GM12878 (cell line): ENCODE measurements around the gene ADCY9. TPM values are rescaled to one million over a fixed set of nuclear protein-coding genes. Genes with fewer than 3 reads are reported as not detected.

Experiments
- ATAC-seq: fragments of 200-7000 bp; cut with Tn5 transposase; 3 replicates; pipeline ENCODE4 v1.9.1; 2020; ENCODE audit warnings: mild to moderate bottlenecking, moderate library complexity
- BruUV-seq: library from RNA; stranded (reverse); fragments of 400-500 nt; replicated peaks from 2 replicates; lab custom pipeline; 2021; lab: Mats Ljungman, UMichigan
- CTCF ChIA-PET: fragments of 300-600 bp; sonication (Branson Sonifier 250); formaldehyde crosslinking; extraction: SDS; loops from one replicate; lab custom pipeline; 2021; ENCODE audit warnings: inconsistent platforms; lab: Yijun Ruan, JAX
- POLR2A ChIA-PET: fragments of 350-600 bp; formaldehyde crosslinking; extraction: SDS; loops from one replicate; lab custom pipeline; 2021; ENCODE audit warnings: inconsistent platforms; lab: Charles Lee
- RAD21 ChIA-PET: fragments of 300-600 bp; sonication (Branson Sonifier 250); formaldehyde crosslinking; loops from one replicate; lab custom pipeline; 2023; ENCODE audit warnings: antibody characterized with exemption; ENCODE audit not compliant: unreplicated experiment; lab: Charles Lee
- SMC1A ChIA-PET: fragments of 300-600 bp; sonication (Branson Sonifier 250); formaldehyde crosslinking; loops from one replicate; lab custom pipeline; 2023; ENCODE audit not compliant: unreplicated experiment, uncharacterized antibody; lab: Charles Lee
- DNase-seq: peaks from one replicate; pipeline ENCODE4 v3.0.0-alpha.2; 2011; ENCODE audit warnings: low read depth, low spot score
- FAIRE-seq: peaks from 3 replicates; lab custom pipeline; 2011; peaks lifted over from hg19 to GRCh38; lab: Jason Lieb, UNC
- H2AFZ ChIP-seq: 2 replicates; pipeline ENCODE4 v1.6.0; 2011; ENCODE audit warnings: low read depth, low read length, control low read depth; ENCODE audit not compliant: control insufficient read depth
- H3K27ac ChIP-seq: 2 replicates; pipeline ENCODE4 v1.5.1; 2011; ENCODE audit warnings: control low read depth; ENCODE audit not compliant: control insufficient read depth, insufficient read depth
- H3K27me3 ChIP-seq, 2 experiments: replicated peaks in 1 of 2; 2 replicates each; pipeline versions ENCODE4 v1.6.0 to v1.6.1; 2011; ENCODE audit warnings: low read length in 1 of 2; ENCODE audit not compliant: control insufficient read depth in 2 of 2, insufficient read depth in 2 of 2
- H3K36me3 ChIP-seq, 2 experiments: 2 replicates each; pipeline ENCODE4 v1.5.1; 2011; ENCODE audit warnings: low read length in 1 of 2; ENCODE audit not compliant: control insufficient read depth in 2 of 2, insufficient read depth in 2 of 2
- H3K4me1 ChIP-seq: 2 replicates; pipeline ENCODE4 v1.6.1; 2011; ENCODE audit warnings: mild to moderate bottlenecking, low read length, moderate library complexity, mixed read lengths; ENCODE audit not compliant: control insufficient read depth, insufficient read depth
- H3K4me2 ChIP-seq: 2 replicates; pipeline ENCODE4 v1.6.0; 2011; ENCODE audit warnings: control low read depth; ENCODE audit not compliant: control insufficient read depth, insufficient read depth
- H3K4me3 ChIP-seq: fragments of 200-600 bp; sonication (generic); 2 replicates; pipeline ENCODE4 v1.5.1; 2016
- H3K79me2 ChIP-seq: 2 replicates; pipeline ENCODE4 v1.6.0; 2011; ENCODE audit warnings: low read length; ENCODE audit not compliant: control insufficient read depth, insufficient read depth
- H3K9ac ChIP-seq: 2 replicates; pipeline ENCODE4 v1.8.0; 2011; ENCODE audit warnings: low read length, control low read depth, mixed read lengths; ENCODE audit not compliant: control insufficient read depth, insufficient read depth
- H3K9me3 ChIP-seq: replicated peaks from 3 replicates; pipeline ENCODE4 v1.5.1; 2011; ENCODE audit warnings: mild to moderate bottlenecking, low read length; ENCODE audit not compliant: control insufficient read depth, insufficient read depth
- H4K20me1 ChIP-seq: 2 replicates; pipeline ENCODE4 v1.6.0; 2011; ENCODE audit not compliant: control insufficient read depth, insufficient read depth
- BRCA1 ChIP-seq: IDR thresholded peaks from 2 replicates; pipeline ENCODE4 v1.6.1; 2011; ENCODE audit warnings: low read depth, low read length, improper control_type of control experiment
- ETV6 ChIP-seq, 2 experiments: fragments of 450-650 bp in 1 of 2; IDR thresholded peaks in 1 of 2; conservative IDR thresholded peaks in 1 of 2; 2 replicates each; pipeline ENCODE4 v1.6.1; 2014; ENCODE audit warnings: antibody characterized with exemption in 1 of 2, borderline replicate concordance in 1 of 2, low read depth in 1 of 2, mild to moderate bottlenecking in 1 of 2, moderate library complexity in 1 of 2
- HCFC1 ChIP-seq: fragments of 150-350 bp; IDR thresholded peaks from 2 replicates; pipeline ENCODE4 v1.6.1; 2014; ENCODE audit warnings: low read length
- HSF1 ChIP-seq: fragments of 150-350 bp; IDR thresholded peaks from 2 replicates; pipeline ENCODE4 v1.6.1; 2014; ENCODE audit warnings: mild to moderate bottlenecking, low read depth, low read length
- NFIC ChIP-seq: IDR thresholded peaks from 2 replicates; pipeline ENCODE4 v1.6.1; 2012; ENCODE audit warnings: low read depth, mild to moderate bottlenecking, inconsistent platforms, low read length, moderate library complexity
- NRF1 ChIP-seq: conservative IDR thresholded peaks from 2 replicates; pipeline ENCODE4 v1.6.1; 2011; ENCODE audit warnings: mild to moderate bottlenecking, low read depth, low read length, improper control_type of control experiment
- POLR2AphosphoS5 ChIP-seq: IDR thresholded peaks from 2 replicates; pipeline ENCODE4 v1.6.1; 2011; ENCODE audit warnings: mild to moderate bottlenecking, low read length, inconsistent platforms
- RELB ChIP-seq: fragments of 450-650 bp; IDR thresholded peaks from 2 replicates; pipeline ENCODE4 v1.6.1; 2017; ENCODE audit warnings: low read depth, mild to moderate bottlenecking, moderate library complexity
- SREBF1 ChIP-seq: IDR thresholded peaks from 2 replicates; pipeline ENCODE4 v1.6.1; 2012; ENCODE audit warnings: mild to moderate bottlenecking, low read length
- STAT1 ChIP-seq: fragments of 450-650 bp; conservative IDR thresholded peaks from 2 replicates; pipeline ENCODE4 v1.6.1; 2014; ENCODE audit warnings: antibody characterized with exemption, mild to moderate bottlenecking
- SUZ12 ChIP-seq: fragments of 200-600 bp; sonication (generic); IDR thresholded peaks from one replicate; pipeline ENCODE4 v1.6.1; 2018; ENCODE audit warnings: antibody characterized with exemption, mild to moderate bottlenecking; ENCODE audit not compliant: unreplicated experiment
- TAF1 ChIP-seq: IDR thresholded peaks from 2 replicates; pipeline ENCODE4 v1.6.1; 2011; ENCODE audit warnings: mild to moderate bottlenecking, low read depth, low read length, borderline replicate concordance
- USF1 ChIP-seq: IDR thresholded peaks from 2 replicates; pipeline ENCODE4 v1.6.1; 2011; ENCODE audit warnings: borderline replicate concordance, low read depth, mild to moderate bottlenecking, moderate library complexity, mixed read lengths, low read length; ENCODE audit not compliant: insufficient read depth; ENCODE audit errors: extremely low read length
- USF2 ChIP-seq: IDR thresholded peaks from 2 replicates; pipeline ENCODE4 v1.6.1; 2011; ENCODE audit warnings: low read depth, low read length, improper control_type of control experiment, borderline replicate concordance
- WRNIP1 ChIP-seq: IDR thresholded peaks from 2 replicates; pipeline ENCODE4 v1.6.1; 2011; ENCODE audit warnings: low read depth, low read length, improper control_type of control experiment, borderline replicate concordance
- ZNF24 ChIP-seq: fragments of 450-650 bp; IDR thresholded peaks from 2 replicates; pipeline ENCODE4 v1.6.1; 2017; ENCODE audit warnings: antibody characterized with exemption, mild to moderate bottlenecking
- ZSCAN29 ChIP-seq: fragments of 450-650 bp; IDR thresholded peaks from 2 replicates; pipeline ENCODE4 v1.6.1; 2017; ENCODE audit warnings: mild to moderate bottlenecking, moderate library complexity
- WGBS: methylation state at CpG from one replicate; pipeline ENCODE4 v1.1.6; 2016; ENCODE audit warnings: low lambda C conversion rate; ENCODE audit not compliant: insufficient replicate concordance, insufficient coverage; ENCODE audit errors: missing lambda C conversion rate; 5-methylcytosine and 5-hydroxymethylcytosine counted together
- in situ Hi-C: fragments of 300-500 bp; cut with MboI; formaldehyde crosslinking; loops from 9 replicates; pipeline ENCODE4 v1.14.3; 2018; ENCODE audit warnings: mixed read lengths
- intact Hi-C: fragments of 100-400 bp; cut with micrococcal nuclease; formaldehyde crosslinking; loops from one replicate; pipeline ENCODE4 v1.14.2; 2022; ENCODE audit not compliant: unreplicated experiment
- polyA plus RNA-seq, 11 experiments: library from polyadenylated mRNA; depleted of rRNA in 4 of 11; unstranded in 6 of 11; stranded (reverse) in 5 of 11; fragments of >200 nt; fragmentation: Nextera tagmentation in 4 of 11; fragmentation: Illumina TruSeq in 1 of 11; extraction: Ambion mirVana in 4 of 11; extraction: Trizol in 1 of 11; gene quantifications; 1 replicate in 1 of 11; 2 replicates in 10 of 11; pipeline versions ENCODE4 v1.2.1 to v1.2.3, GENCODE V29; 2011 to 2016; ENCODE audit warnings: inconsistent platforms in 2 of 11, missing spikeins in 2 of 11, low read depth in 1 of 11
- total RNA-seq, 4 experiments: library from RNA; depleted of rRNA in 3 of 4; stranded (reverse); fragments of >200 nt in 3 of 4; fragmentation: Illumina TruSeq in 1 of 4; extraction: Trizol in 1 of 4; gene quantifications; 2 replicates each; pipeline versions ENCODE4 v1.2.1 to v1.2.3, GENCODE V29; 2013 to 2021

Gene ADCY9
- total and polyA plus RNA-seq, 10 of the 15 experiments (the other 5 are each of a cell fraction or from before 2014, with no cell fraction given) = 0.09 to 0.41 (median 0.15) TPM; not detected in 3

GRCh38 chr16:3952737-3953131, 163.5 kb downstream of the ADCY9 start:
- Histone ChIP-seq H3K4me1 (no peaks in the 10 kb centered on the region), H4K20me1 (no peaks in the 10 kb centered on the region), H3K36me3 (no peaks in the 10 kb centered on the region), H3K9ac (no peak overlapping the region), H3K27ac (no peak overlapping the region), H3K9me3 (no peaks in the 10 kb centered on the region), H3K4me2 (no peak overlapping the region), H2AFZ (no peak overlapping the region), H3K4me3 (no peak overlapping the region), H3K79me2 (no peaks in the 10 kb centered on the region), H3K27me3 (no peaks in the 10 kb centered on the region)
- ATAC-seq = no peak; the same call in 2 of the 3 replicates
- ChIA-PET SMC1A (no interaction called here), POLR2A (no interaction called here), RAD21 (no interaction called here), CTCF (interaction anchor here (0.7 to 1.1 kb wide), 2 partner anchors 12 to 176 kb away, joined by 3 to 5 read pairs; no protein-coding TSS in a partner anchor)
- 0% methylated on average over 9 of the region's 9 CpGs for WGBS
- in situ Hi-C loops = no loop called here
- no peak for DNase-seq
- no TSS peak for BruUV-seq
- intact Hi-C loops = no loop called here
- TF ChIP-seq USF2 = no peak
- TF ChIP-seq STAT1 = no peak
- no peak for TF ChIP-seq BRCA1
- no peak for TF ChIP-seq ZSCAN29
- TF ChIP-seq NRF1 = no peak
- no peak for TF ChIP-seq SREBF1
- no peak for TF ChIP-seq ZNF24
- no peak for TF ChIP-seq HCFC1
- TF ChIP-seq ETV6 (conservative IDR thresholded peaks at IDR 0.05 in 1 of 2, IDR thresholded peaks at IDR 0.05 in 1 of 2; ENCODE audit: borderline replicate concordance in 1 of 2, low read depth in 1 of 2) = no peak
- TF ChIP-seq WRNIP1 = no peak
- no peak for TF ChIP-seq USF1
- TF ChIP-seq RELB = no peak
- no peak for TF ChIP-seq HSF1
- TF ChIP-seq SUZ12 = no peak
- no peak for TF ChIP-seq TAF1
- TF ChIP-seq NFIC = no peak
- TF ChIP-seq POLR2AphosphoS5 = no peak
- FAIRE-seq = no peak
